Right ventricle myocardium inferior (tissue), 1 donor: ENCODE results near the gene MPP4. TPM values are rescaled to one million over a fixed set of nuclear protein-coding genes. Genes with fewer than 3 reads are reported as not detected.
"Not testable (repeated sequence)": the region's sequence is repeated elsewhere in the genome, so short reads cannot be mapped to it uniquely, and the experiment has no call there.

Source experiments
- ATAC-seq: fragments of 200-7000 bp; cut with Tn5 transposase; one replicate; pipeline ENCODE4 v1.9.1; 2020; ENCODE audit warnings: mild to moderate bottlenecking, moderate library complexity
- DNase-seq: peaks from one replicate; pipeline ENCODE4 v3.0.0; 2021; ENCODE audit errors: missing footprints
- intact Hi-C: fragments of 100-400 bp; cut with DNase I; formaldehyde crosslinking; loops from one replicate; pipeline ENCODE4 v1.11.0; 2022
- total RNA-seq: library from RNA; stranded (reverse); fragmentation: NEBNext Ultra II Directional; extraction: Animal tissue kit (Norgen Biotek cat#: 25700); gene quantifications from one replicate; pipeline ENCODE4 v1.2.1, GENCODE V29; 2021
- donor health status: DM: no; HTN: yes; CAD: no; lungs with severe emphysema.

The MPP4 gene
- total RNA-seq, 1 donor from 2014 or later, result not detected

DNA sequence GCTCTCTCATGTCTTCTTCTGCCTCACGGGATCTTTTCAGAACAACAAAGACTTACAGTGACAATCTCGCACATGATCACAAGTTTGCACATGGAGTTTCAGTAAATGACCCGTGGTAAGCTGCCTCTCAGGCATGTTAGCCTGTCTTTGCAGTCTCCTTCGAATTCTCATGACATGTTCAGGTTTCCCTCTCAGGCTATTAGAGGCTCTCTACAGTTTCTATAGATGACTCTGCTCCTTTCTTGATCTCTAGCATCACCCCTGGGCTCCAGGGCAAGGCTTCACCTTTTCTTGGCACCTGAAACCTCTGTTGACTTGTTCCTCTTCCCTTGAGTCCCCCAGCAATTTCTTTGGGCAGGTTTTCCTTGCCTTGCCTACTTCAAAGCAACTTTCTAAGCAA lies 23.0 kb downstream of the MPP4 start:
- ATAC-seq, result no peak
- intact Hi-C loops, result no loop called here
- no peak for DNase-seq

DNA sequence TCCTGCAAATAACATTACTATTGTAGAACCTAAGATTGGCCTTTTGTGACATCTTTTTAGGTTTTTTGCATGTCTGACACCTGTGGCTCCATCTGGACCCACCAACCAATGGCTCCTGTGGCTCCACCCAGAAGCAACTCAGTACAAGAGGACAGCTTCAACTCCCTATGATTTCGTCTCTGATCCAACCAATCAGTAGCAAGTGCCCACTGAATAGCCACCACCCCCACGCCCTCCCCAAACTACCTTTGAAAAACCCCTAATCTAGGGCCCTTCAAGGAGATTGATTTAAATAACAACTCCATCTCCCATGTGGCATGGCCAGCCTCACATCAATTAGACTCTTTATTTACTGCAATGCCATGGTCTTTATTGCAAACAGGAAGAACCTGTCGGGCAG lies 23.6 kb downstream of the MPP4 start:
- intact Hi-C loops, result no loop called here
- no peak for ATAC-seq
- no peak for DNase-seq

DNA sequence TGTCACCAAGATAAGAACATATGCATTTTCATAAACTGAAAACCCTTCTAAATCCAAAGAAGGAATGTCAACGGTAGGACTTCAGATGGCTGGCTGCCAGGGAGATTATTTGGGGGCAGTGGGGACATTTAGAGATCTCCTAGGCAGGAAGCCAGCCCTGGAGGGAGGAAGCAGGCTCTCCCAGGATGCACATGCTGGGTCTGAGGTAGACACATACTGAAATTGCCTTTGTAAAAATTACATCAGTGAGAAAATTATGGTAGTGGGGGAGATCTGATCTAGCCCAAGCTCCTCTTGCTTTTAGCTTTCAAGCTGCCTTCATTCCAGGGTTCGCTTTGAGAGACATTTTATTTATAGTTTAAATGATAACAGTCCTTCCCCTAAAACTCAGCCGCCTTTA lies 24.1 kb downstream of the MPP4 start:
- no peak for DNase-seq
- no peak for ATAC-seq
- intact Hi-C loops, result no loop called here

DNA sequence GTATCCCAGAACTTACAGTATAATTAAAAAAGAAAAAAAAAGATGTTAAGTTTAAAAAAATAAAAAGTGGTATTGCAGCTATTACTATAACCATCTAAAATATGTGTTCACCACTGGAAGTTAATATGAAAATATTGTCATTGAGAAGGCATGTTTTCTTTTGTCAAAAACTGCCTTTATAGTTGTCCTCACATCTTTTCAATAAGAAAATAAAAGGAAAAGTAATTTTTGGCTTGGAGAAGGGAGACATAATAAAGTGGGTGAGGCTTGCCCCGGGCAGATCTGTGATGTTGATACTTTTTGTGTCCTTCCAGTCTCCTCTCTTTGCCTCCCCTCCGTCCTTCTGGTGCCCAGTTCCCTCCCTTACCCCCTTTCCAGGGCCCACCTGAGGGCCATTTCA lies 24.9 kb downstream of the MPP4 start:
- DNase-seq, result no peak
- intact Hi-C loops, result no loop called here
- no peak for ATAC-seq

DNA sequence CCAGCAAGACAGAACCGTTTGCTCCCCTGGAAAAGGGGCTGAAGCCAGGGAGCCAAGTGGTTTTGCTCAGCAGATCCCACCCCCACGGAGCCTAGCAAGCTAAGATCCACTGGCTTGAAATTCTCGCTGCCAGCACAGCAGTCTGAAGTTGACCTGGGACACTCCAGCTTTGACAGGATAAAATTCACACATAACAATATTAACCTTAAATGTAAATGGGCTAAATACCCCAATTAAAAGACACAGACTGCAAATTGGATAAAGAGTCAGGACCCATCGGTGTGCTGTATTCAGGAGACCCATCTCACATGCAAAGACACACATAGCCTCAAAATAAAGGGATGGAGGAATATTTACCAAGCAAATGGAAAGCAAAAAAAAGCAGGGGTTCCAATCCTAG lies 27.2 kb downstream of the MPP4 start:
- ATAC-seq, intact Hi-C loops, DNase-seq: not testable (repeated sequence)

DNA sequence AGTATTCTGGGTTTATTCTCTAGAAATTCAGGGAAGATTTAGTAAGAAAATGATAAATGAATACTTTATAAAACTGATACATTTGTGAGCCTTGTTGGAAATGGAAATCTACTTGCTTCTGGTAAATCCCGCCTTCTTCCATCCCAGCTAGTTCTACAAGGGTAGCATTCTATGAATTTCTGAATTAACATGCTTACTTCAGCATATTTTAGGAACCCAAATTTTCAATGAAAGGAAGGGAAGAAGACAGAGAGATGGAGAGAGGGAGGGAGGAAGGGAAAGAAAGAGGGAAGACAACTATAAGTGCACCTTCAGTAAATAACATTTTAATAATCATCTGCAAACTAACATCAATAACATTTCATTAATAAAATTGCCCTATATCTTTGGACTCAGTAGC lies 28.6 kb downstream of the MPP4 start:
- intact Hi-C loops, result no loop called here
- no peak for ATAC-seq
- no peak for DNase-seq

DNA sequence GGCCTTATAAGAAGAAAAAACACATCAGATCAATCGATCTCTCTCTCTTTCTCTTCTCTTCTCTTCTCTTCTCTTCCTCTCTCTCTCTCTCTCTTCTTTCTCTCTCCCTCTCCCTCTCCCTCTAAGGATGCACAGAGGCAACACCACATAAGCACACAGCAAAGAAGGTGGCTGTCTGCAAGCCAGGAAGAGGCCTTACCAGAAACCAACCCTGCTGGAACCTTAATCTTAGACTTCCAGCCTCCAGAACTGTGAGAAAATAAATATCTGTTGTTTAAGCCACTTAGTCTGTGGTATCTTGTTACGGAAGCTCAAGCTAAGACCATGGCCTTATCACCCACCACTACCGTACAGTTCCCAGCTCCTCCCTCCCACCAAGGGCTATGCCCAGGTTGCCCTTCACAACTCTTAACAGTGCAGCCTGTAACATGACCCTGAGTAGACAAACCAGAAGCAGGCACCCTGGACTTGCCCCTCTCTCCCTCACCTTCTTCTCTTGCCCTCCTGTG lies 30.0 kb downstream of the MPP4 start:
- intact Hi-C loops, result no loop called here
- ATAC-seq (no peak), DNase-seq (no peak)

DNA sequence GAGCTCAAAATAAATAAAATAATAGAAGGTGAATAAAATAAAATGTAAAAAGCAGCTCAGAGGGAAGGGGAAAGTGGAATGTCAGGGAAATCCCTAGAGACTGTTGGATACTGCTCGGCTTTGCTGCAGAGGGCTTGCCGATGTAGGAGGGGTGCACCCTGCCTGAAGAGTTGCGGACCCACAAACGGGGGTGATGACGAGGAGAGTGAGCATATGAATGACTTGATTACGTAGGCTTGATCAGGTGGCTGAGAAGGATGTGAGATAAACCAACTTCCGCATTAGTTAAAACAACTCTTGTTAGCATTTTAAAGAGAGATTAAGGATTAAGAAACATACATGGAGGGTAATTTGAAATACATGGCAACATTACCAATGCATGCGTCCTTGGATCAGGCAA lies 34.1 kb downstream of the MPP4 start:
- no peak for ATAC-seq
- no peak for DNase-seq
- intact Hi-C loops, result no loop called here

DNA sequence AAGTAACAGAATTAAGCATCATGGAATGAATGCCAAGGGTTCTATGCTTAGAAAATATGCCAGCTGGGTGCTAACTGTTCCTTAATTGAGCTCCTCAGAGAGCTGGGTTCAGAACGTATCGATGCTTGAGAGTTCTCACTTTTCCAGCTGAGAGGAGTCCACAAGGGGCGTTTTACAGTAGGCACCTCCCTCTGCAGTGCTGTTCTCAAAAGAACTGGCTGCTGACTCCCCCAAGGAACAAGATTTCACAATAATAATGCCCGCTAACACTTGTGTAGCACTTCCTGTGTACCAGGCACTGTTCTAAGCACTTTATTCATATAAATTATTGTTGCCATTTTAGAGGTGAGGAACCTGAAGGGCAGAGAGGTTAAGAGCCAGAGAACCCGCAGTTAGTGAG lies 37.1 kb downstream of the MPP4 start:
- no peak for ATAC-seq
- no peak for DNase-seq
- intact Hi-C loops, result no loop called here

DNA sequence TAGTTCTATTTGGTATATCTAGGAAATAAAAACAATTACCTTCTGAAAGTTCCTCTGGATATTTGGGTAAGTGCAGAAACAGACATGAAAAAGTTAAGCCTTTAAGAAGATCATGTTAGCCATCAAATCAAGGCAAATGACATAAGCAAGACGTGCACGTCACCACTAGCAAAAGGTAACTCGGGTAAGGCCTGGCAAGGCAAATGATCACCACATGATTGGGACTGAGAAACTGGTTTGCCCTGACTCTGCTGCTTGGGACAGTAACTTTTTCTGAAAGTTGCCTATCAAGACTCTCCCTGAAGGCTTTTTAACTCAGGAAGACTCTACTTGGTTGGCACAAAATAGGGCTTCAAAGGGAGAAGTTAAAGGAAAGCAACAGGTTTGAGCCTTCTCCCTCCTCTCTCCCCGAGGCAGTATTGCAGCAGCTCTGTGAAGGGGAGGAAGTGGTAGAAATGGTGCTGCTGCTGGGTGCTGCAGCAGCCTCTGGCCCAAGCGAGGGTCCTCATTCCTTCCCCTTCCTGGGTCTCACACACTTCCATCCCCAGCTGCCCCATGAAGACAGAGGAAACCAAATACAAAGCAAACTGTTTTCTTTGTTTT lies 38.0 kb downstream of the MPP4 start:
- DNase-seq (no peak), ATAC-seq (no peak)
- intact Hi-C loops, result no loop called here

DNA sequence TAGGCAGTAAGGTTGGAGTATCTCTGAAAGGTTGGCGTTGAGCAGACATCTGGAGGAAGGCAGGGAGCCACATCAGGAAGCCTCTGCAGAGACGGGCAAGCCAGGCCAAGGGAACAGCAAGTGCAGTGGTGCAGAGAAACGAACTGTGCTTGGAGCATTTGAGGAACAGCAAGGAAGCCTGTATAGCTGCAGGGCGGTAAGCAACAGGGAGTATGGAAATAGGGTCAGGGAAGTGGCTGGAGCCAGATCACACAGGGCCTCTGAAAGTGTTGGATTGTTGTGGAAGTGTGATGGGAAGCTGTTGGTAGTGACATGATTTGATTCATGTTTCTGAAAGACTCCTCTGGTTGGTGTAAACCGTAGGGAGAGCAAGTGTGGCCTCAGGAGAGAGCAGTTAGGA lies 41.7 kb downstream of the MPP4 start:
- no peak for ATAC-seq
- no peak for DNase-seq
- intact Hi-C loops, result no loop called here

DNA sequence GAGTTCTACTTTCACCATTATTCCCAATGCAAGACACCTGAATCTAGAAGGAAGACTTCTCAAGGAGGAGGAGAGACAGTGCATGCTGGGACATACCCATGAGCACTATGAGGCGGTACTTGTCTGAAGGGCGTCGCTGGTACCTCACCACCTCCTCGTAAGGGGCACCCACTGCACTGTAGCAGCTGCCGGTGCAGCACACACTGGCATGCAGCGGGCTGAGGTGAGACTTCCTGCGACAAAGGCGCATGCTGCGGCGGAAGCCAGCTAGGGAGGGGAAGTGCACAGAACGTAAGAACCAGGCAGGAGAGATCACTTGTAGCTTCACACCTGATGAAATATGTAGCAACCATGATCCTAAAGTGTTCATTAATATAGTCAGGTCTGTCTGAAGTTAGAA lies 42.3 kb downstream of the MPP4 start:
- DNase-seq (no peak), ATAC-seq (no peak)
- intact Hi-C loops, result no loop called here

DNA sequence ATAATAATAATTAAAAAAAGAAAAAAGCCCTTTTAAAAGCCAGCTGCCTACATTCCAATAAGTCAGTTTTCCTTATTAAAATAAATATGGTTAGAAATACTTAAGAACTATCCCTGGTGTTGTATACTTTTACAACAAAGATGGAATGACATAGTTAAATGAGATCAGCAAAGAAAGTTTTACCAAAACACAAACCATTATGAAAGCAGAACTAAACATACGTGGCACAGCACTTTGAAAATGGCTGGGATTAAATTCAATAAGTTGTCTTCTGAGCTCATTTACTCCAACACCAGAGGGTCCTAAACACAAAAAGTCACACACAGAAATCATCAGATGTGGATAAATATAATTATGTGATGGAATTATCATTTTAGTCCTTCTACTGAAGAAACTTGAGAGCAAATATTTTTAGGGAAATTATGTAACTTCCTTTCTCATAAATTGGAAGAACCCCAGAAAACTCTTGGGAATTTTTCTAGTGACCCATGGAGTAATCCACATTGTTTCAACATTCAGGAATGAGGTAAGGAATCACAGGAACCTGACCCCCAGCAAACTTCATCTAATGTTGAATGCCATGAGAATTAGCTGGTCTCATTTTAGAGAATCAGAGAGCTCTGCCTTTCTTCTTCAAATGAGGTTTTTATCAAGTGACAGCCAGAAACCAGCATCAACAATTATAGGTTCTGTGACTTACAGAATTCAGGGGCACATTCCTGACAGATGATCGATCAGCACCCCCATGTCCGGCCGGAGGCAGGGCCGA lies 43.6 kb downstream of the MPP4 start:
- intact Hi-C loops, result no loop called here
- ATAC-seq (no peak), DNase-seq (no peak)

DNA sequence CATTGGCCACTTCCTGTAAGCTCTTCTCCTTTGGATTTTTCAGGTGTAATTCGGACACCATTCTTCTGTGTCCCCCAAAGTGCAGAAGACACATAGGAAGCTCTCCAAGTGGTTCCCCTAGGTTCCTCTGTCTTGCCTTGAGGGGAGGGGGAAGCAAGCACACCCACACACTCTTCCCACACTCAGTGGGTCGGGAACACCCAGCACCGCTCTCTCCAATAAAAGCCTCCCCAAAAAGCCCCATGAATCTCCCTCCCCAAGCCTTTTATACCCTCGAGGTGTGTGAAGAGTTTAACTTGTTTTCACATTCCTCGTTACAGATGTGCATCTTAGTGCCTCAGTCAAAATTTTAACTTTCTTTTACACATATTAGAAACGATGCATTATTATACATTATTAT lies 45.2 kb downstream of the MPP4 start:
- intact Hi-C loops, result no loop called here
- ATAC-seq, result no peak
- no peak for DNase-seq

DNA sequence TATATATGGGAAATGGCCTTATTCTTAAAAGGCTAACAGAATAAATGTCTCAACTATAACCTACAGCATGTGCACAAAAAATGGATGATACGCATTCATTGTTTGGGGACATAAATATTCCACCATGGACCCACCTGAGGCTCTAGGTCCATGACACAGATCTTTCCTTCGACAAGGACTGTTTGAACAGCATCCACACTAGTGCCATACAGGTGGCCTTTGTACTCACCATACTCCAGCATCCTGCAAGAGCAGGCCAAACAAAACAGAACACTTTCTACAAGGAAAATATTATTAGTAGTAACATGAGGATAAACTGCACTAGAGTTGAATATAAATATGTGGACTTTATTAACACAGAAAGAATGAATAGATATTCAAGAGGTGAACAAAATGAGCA lies 49.0 kb downstream of the MPP4 start:
- intact Hi-C loops, result loop anchor here (10.0 kb wide), 2 partner anchors 195 to 415 kb away; partner anchors contain the start of genes STRADB and TRAK2
- ATAC-seq, result no peak
- no peak for DNase-seq

DNA sequence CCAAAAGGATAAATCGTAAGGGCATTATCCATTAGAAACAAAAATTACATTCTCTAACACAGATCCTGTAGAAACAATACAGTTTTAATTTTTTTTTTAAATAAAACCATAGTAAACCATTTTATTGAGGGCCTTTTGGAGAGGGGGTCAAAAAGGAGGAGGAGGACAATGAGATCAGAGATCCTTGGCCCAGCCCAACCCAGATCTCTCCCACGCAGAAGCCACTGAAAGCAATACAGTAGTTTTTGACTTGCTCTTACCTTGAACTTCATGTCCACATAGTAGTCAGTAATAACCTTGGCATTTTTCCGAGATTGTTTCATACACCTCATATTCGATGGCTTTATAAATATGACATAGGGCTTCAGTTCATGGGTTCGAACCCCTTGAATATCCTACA lies 51.0 kb downstream of the MPP4 start:
- intact Hi-C loops, result loop anchor here (10.0 kb wide), 2 partner anchors 193 to 413 kb away; partner anchors contain the start of genes STRADB and TRAK2
- DNase-seq (no peak), ATAC-seq (no peak)

DNA sequence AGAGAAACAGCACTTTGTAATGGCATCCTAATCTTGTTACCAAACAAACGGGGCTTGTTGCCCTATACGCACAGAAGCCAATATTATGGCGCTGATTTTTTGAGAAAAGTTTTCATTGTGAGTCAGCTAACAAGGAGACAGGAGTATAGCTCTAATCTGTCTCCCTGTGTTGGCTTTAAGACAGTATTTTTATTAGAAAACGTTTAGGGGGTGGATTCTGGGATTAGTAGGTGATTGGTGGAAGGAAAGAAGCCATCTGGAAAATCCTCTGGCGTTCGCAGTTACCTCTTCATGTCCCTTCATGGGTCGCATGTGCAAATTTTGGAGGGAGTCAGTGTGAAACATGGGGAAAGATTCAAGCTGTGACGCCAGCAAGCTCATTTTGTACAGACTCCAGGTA lies 54.4 kb downstream of the MPP4 start:
- ATAC-seq (no peak), DNase-seq (no peak)
- intact Hi-C loops, result loop anchor here (10.0 kb wide), 2 partner anchors 189 to 409 kb away; partner anchors contain the start of genes STRADB and TRAK2

DNA sequence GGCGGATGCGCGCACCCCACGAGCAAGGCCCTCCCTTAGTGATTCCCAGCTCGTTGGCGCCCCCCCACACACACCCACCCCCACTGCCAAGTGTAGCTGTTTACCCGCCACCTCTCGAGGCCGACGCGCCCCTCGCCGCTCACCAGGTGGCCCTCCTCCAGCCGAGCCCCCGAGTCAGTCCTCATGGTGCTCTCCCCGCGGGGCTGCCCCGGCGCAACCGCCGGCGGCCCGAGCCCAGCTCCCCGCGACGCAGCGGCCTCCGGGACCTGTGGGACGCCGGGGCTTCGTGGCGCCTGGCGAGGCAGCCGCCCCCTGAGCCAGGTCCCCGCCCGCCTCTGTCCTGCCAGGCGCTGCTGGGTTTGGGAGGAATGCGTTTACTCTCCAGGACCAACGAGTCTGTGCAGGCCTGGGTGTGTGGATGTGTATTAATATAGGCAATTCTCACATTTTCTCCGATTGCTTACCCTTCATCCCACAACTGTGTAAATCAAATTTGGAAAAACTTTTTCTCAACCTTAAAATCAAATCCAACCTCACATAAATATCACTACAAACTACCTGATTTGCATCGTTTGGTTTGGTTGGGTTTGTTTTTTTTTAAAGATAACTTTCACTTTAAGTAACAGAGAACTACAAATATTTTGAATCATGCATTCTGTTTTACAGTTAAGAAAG lies 55.1 kb downstream of the MPP4 start, which contains the start of gene TMEM237:
TMEM237 (minus strand) TSS at position 288 of the 675 bp plus-strand sequence; CDS start at position 185, 103 bp downstream.
- ATAC-seq, result peak; percentile 76
- intact Hi-C loops, result loop anchor here (10.0 kb wide), 2 partner anchors 189 to 409 kb away; partner anchors contain the start of genes STRADB and TRAK2
- no peak for DNase-seq

DNA sequence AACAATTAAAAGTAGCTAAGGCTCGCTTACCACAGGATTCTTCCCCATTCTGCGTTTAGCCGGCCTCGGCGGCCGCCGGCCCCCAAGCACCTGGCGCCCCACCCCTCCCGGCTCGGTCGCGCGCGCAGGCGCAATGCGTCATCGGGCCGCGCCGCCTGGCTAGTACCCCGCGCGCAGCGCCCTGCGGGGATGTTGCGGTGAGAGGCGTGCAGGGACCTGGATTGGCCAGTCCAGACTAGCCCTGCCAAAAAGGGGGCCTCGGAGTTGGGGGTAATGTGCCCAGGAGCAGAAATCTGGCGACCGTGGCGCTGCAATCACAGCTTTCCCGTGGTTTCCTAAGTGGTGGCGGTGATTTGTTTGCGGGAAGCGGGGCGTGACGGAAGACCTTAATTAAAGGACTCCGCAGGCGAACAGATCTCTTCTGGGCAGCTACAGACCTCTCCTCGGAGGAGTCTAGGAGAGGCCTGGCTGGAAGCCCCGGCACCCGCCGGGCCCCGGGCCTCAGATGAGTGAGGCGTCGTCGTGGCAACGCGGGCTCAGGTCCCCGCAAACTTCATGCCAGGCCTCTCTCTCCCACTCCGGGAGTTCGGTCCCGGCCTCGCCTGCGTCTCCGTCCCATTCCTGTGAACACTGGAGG lies 55.7 kb downstream of the MPP4 start:
- intact Hi-C loops, result loop anchor here (10.0 kb wide), 2 partner anchors 188 to 408 kb away; partner anchors contain the start of genes STRADB and TRAK2

More for the DNA sequence above, 55.7 kb downstream of the MPP4 start:
- DNase-seq (peak; percentile 92), ATAC-seq (peak; percentile 94)
